GM21786 (cell line): ENCODE data around the gene LMOD1.
"Not testable (repeated sequence)": the region's sequence is repeated elsewhere in the genome, so short reads cannot be mapped to it uniquely, and the experiment has no call there.

Experiments
- ATAC-seq: cut with Tn5 transposase; IDR thresholded peaks from one replicate; pipeline ENCODE4 v1.9.1; 2021; ENCODE audit not compliant: unreplicated experiment

Gene LMOD1

DNA sequence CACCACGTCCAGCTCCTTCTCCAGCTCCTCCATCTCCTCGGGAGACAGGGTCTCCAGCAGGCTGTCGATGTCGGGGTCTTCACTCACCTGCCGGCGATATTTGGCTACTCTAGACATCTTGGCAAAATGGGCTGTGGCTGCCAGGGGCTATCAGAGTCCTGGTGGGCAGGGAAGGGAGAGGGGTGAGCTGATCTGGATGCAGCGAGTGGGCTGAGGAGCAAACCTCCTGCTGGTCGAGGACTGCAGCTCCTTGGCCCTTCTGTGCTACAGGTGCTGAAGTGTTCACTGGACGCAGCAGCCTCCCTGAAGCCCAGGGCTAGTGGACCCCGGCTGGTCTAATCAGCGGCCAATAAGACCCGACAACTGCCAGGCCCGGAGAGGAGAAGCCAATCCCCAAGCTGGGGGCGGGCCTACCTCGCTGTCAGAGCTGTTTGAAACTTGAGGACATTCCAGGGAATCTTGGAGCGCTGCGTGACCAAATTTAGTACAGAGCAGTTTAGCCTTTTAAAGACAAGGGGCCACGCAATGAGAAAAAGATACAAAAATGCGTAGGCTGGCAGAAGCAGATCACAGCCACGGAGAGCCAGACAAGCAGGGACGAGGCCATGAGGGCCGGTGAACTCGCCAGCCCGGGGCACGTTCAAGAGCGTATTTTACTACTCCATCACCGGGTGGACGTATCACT, at the start of gene LMOD1:
Gene LMOD1 (minus strand): TSS at position 325 of the 685 bp plus-strand sequence. CDS start 208 bp downstream, at position 117.
- no peak for ATAC-seq

- no peak for ATAC-seq
Measured at GRCh38 chr1:201990427-201990826, 44.1 kb upstream of the LMOD1 start.

GRCh38 chr1:201989354-201990128, 43.2 kb upstream of the LMOD1 start:
- ATAC-seq, result no peak

DNA sequence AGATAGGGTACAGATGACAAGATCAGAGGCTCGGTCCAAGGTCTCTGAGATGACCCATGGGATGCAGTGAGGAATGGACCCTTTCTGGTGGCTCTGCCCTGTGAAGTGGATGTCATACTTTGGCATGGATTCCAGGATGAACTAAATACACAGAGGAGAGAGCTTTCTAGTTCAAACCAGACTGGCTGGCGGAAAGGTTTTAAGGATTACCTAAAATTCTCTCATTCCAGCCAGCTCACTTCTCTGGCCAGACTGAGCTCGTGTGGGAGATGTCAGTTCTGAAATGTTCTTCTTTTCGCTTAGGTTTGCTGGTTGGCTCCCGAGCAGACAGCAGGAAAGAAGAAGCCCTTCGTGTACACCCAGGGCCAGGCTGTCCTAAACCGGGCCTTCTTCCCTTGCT, 42.3 kb upstream of the LMOD1 start:
- no peak for ATAC-seq

GRCh38 chr1:201985355-201985754, 39.0 kb upstream of the LMOD1 start:
- ATAC-seq, result no peak

DNA sequence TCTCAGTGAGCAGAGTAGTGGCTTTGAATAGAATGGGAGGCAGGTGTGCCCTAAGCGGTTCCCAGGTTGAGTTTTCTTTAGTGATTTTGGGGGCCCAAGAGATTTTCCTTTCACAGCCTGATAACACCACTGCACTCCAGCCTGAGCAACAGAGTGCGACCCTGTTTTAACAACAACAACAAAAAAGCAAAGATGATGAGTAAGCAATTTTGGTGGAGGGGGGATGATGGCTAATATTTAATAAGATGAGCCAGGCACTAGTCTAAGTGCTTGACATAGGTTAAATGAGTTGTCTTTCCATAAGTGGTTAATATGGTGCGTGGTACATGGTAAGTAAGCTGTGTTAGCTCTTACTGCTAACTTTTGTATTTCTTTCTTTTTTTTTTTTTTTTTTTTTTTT, 38.1 kb upstream of the LMOD1 start:
- no peak for ATAC-seq

DNA sequence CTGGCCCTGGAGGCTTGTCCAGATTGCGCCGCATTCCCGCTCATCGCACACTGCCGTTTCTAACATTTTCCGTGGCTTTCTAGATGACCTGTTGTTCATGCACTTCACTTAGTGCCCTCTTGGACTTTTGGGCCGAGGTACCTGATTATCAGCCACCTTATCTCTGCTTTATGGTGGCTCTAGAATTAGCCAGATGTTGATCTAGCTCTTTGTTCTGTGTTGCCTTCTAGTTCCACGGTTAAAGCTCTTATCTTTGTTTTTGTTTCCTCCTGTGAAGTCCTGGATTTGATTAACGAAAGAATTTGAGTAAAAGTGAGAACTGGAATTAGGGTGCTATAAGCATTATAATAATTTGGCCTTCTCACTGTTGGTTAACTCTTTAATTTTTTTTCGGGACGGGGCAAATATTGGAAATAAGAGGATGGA, 37.0 kb upstream of the LMOD1 start:
- no peak for ATAC-seq

GRCh38 chr1:201982623-201983379, 36.5 kb upstream of the LMOD1 start, which contains the start of gene RNPEP:
RNPEP (plus strand) TSS chr1:201982648; CDS start chr1:201982667, 19 bp downstream.
- peak; percentile 52 for ATAC-seq

GRCh38 chr1:201982082-201982622, 35.8 kb upstream of the LMOD1 start:
- ATAC-seq, result peak; percentile 68

GRCh38 chr1:201970334-201971159, 24.2 kb upstream of the LMOD1 start:
- ATAC-seq, result no peak

DNA sequence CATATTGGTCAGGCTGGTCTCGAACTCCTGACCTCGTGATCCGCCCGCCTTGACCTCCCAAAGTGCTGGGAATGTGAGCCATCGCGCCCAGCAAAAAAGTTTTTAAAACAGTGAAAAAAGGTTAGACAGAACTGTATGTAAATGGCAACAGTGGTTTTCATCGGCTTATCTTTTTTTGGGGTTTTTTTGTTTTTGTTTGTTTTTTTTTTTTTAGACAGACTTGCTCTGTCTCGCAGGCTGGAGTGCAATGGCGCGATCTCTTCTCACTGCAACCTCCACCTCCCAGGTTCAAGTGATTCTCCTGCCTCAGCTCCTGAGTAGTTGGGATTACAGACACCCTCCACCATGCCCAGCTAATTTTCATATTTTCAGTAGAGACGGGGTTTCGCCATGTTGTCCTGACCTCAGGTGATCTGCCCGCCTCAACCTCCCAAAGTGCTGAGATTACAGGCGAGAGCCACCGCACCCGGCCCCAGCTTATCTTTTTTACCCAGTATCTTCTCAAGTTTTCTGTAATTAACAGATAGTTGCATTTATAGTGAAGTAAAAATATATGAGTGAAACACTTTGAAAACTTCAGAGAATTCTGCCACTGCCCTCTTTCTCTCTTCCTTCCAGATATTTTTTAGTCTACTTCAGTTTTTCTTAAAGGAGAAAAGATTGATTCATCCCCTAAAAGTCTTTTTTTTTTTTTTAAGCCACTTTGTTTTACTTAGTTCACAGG, 22.0 kb upstream of the LMOD1 start:
- no peak for ATAC-seq

- no peak for ATAC-seq
Measured at GRCh38 chr1:201966171-201966570, 19.8 kb upstream of the LMOD1 start.

DNA sequence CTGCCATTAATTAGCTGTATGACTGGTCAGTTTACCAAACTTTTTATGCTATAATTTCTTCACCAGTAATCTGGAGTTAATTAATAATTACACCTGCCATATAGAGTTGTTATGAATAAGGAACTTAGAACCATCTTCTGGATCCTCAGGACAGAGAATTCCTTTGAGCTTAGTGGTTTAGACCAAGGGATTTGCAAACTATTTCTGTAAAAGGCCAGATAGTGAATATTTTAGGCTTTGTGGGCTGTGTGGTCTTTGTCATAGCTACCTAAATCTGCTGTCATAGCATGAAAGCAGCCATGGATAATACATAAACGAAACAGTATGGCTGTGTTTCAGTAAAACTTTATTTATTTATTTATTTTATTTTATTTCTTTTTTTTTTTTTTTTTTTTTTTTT, 17.9 kb upstream of the LMOD1 start:
- ATAC-seq, result no peak

DNA sequence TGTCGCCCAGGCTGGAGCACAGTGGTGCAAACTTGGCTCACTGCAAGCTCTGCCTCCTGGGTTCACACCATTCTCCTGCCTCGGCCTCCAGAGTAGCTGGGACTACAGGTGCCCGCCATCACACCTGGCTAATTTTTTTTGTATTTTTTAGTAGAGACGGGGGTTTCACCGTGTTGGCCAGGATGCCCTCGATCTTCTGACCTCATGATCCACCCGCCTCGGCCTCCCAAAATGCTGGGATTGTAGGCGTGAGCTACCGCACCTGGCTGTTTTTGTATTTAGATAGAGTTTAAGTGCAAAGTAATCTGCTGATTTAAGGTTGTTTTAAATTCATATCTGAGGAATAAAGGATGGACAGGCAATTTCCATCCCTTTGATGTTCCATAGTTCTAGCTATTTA, 16.0 kb upstream of the LMOD1 start:
- not testable (repeated sequence) for ATAC-seq

- no peak for ATAC-seq
Measured at GRCh38 chr1:201958348-201958747, 12.0 kb upstream of the LMOD1 start.

DNA sequence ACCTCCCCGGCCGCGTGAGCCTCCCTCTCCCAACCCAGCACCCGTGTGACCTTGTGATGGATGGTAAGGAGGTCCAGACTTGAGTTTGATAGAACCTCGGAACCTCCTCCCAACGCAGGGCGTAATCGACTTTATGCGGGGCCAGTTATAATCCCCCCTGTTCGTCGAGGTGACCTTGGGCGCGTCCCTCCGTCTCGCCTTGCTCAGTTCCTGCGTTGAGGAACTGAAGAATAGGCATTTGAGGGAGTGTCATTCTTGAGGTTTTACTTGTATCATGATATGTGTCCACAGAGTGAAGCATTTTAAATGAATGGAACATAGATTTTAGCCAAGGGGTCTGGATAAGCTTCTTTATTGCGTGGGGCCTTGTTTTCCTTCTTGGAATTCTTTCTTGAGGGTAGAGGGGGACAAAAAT, 9.4 kb upstream of the LMOD1 start:
- ATAC-seq, result peak; percentile 18

GRCh38 chr1:201955009-201955728, 8.8 kb upstream of the LMOD1 start, which contains the start of gene TIMM17A:
TIMM17A (plus strand) TSS chr1:201955503; CDS start chr1:201955527, 24 bp downstream.
- peak; percentile 100 for ATAC-seq

GRCh38 chr1:201954263-201955008, 8.1 kb upstream of the LMOD1 start:
- no peak for ATAC-seq
